ENCODE data around the gene AJAP1. TPM values are rescaled to one million over a fixed set of nuclear protein-coding genes. Genes with fewer than 3 reads are reported as not detected.

The AJAP1 gene
- polyA plus RNA-seq, 1 of the 3 experiments (the other 2 are of a cell fraction), result not detected

DNA sequence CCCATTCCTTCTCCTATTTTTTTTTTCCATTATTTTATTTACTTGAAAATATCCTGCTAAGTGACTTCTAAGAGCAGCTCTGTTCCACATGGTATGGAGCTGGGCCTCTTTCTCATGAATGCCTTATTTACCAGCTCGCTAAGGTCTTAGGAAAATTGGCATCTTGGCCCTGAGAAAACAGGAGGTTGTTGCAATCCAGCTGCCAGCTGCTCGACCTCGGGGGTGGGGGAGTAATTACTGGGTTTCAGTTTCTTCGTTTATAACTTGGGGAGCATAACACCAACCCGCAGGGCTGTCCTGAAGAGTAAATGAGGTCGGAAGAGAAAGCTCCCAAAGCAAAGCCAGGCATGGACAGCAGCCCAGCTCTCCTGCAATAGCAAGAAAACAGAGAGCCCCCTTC lies 176.3 kb downstream of the AJAP1 start:
- Histone ChIP-seq H2AFZ (ENCODE audit: low read depth) (no peak overlapping the region), H3K9ac (no peak overlapping the region), H4K20me1 (ENCODE audit: insufficient read depth) (no peaks in the 10 kb centered on the region), H3K9me2 (no peaks in the 10 kb centered on the region), H3K79me2 (ENCODE audit: insufficient read depth) (no peaks in the 10 kb centered on the region), H3K4me2 (no peak overlapping the region), H3K4me1 (ENCODE audit: control insufficient read depth in 1 of 2, insufficient read depth in 2 of 2, low read depth in 1 of 2, low read length in 1 of 2) (no peaks in the 10 kb centered on the region; a peak in 1 of 4 replicates), H3F3A (replicated peaks; ENCODE audit: insufficient read depth) (no peaks in the 10 kb centered on the region), H3K27me3 (ENCODE audit: insufficient read depth) (no peaks in the 10 kb centered on the region), H3K9me3 (no peaks in the 10 kb centered on the region), H3K27ac (ENCODE audit: low read depth in 2 of 2, low read length in 1 of 2) (no peak overlapping the region), H3K4me3 (ENCODE audit: low read depth in 2 of 2, low read length in 1 of 2) (no peak overlapping the region), H3K36me3 (replicated peaks in 1 of 2; ENCODE audit: control insufficient read depth in 1 of 2, insufficient read depth in 2 of 2, low read length in 1 of 2) (no peaks in the 10 kb centered on the region)
- ChIA-PET CTCF (interaction anchor here (0.6 to 5.9 kb wide), 2 partner anchors 80 to 174 kb away, joined by 3 to 52 read pairs; no protein-coding TSS in a partner anchor), POLR2A (no interaction called here)
- no peak for DNase-seq
- no peak for TF ChIP-seq NFIC (IDR thresholded peaks at IDR 0.05; ENCODE audit: borderline replicate concordance)
- TF ChIP-seq NRF1 (IDR thresholded peaks at IDR 0.05; ENCODE audit: low read depth, low read length), result no peak
- TF ChIP-seq, protein P1, sequence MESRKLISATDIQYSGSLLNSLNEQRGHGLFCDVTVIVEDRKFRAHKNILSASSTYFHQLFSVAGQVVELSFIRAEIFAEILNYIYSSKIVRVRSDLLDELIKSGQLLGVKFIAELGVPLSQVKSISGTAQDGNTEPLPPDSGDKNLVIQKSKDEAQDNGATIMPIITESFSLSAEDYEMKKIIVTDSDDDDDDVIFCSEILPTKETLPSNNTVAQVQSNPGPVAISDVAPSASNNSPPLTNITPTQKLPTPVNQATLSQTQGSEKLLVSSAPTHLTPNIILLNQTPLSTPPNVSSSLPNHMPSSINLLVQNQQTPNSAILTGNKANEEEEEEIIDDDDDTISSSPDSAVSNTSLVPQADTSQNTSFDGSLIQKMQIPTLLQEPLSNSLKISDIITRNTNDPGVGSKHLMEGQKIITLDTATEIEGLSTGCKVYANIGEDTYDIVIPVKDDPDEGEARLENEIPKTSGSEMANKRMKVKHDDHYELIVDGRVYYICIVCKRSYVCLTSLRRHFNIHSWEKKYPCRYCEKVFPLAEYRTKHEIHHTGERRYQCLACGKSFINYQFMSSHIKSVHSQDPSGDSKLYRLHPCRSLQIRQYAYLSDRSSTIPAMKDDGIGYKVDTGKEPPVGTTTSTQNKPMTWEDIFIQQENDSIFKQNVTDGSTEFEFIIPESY (IDR thresholded peaks at IDR 0.05; ENCODE audit: borderline replicate concordance, low read depth), result no peak
- TF ChIP-seq EP300 (IDR thresholded peaks at IDR 0.05; ENCODE audit: borderline replicate concordance in 1 of 2, low read depth in 1 of 2, low read length in 1 of 2), result no peak
- no peak for TF ChIP-seq FOXM1 (IDR thresholded peaks at IDR 0.05; ENCODE audit: low read depth)
- no peak for TF ChIP-seq RCOR1 (IDR thresholded peaks at IDR 0.05; ENCODE audit: low read length)
- TF ChIP-seq, protein P2, sequence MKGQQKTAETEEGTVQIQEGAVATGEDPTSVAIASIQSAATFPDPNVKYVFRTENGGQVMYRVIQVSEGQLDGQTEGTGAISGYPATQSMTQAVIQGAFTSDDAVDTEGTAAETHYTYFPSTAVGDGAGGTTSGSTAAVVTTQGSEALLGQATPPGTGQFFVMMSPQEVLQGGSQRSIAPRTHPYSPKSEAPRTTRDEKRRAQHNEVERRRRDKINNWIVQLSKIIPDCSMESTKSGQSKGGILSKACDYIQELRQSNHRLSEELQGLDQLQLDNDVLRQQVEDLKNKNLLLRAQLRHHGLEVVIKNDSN (IDR thresholded peaks at IDR 0.05; ENCODE audit: borderline replicate concordance, low read depth), result no peak
- no peak for TF ChIP-seq MEF2A (IDR thresholded peaks at IDR 0.05; ENCODE audit: borderline replicate concordance, low read depth)
- no peak for TF ChIP-seq FOSL2 (IDR thresholded peaks at IDR 0.05; ENCODE audit: borderline replicate concordance, low read depth)
- TF ChIP-seq YY1 (IDR thresholded peaks at IDR 0.05; ENCODE audit: low read depth), result no peak
- TF ChIP-seq, protein P3, sequence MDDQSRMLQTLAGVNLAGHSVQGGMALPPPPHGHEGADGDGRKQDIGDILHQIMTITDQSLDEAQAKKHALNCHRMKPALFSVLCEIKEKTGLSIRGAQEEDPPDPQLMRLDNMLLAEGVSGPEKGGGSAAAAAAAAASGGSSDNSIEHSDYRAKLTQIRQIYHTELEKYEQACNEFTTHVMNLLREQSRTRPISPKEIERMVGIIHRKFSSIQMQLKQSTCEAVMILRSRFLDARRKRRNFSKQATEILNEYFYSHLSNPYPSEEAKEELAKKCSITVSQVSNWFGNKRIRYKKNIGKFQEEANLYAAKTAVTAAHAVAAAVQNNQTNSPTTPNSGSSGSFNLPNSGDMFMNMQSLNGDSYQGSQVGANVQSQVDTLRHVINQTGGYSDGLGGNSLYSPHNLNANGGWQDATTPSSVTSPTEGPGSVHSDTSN (IDR thresholded peaks at IDR 0.05), result no peak
- TF ChIP-seq, protein P4, sequence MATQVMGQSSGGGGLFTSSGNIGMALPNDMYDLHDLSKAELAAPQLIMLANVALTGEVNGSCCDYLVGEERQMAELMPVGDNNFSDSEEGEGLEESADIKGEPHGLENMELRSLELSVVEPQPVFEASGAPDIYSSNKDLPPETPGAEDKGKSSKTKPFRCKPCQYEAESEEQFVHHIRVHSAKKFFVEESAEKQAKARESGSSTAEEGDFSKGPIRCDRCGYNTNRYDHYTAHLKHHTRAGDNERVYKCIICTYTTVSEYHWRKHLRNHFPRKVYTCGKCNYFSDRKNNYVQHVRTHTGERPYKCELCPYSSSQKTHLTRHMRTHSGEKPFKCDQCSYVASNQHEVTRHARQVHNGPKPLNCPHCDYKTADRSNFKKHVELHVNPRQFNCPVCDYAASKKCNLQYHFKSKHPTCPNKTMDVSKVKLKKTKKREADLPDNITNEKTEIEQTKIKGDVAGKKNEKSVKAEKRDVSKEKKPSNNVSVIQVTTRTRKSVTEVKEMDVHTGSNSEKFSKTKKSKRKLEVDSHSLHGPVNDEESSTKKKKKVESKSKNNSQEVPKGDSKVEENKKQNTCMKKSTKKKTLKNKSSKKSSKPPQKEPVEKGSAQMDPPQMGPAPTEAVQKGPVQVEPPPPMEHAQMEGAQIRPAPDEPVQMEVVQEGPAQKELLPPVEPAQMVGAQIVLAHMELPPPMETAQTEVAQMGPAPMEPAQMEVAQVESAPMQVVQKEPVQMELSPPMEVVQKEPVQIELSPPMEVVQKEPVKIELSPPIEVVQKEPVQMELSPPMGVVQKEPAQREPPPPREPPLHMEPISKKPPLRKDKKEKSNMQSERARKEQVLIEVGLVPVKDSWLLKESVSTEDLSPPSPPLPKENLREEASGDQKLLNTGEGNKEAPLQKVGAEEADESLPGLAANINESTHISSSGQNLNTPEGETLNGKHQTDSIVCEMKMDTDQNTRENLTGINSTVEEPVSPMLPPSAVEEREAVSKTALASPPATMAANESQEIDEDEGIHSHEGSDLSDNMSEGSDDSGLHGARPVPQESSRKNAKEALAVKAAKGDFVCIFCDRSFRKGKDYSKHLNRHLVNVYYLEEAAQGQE (IDR thresholded peaks at IDR 0.05; ENCODE audit: low read depth, low read length), result no peak
- no peak for TF ChIP-seq GATA2 (CRISPR knock-in tag; IDR thresholded peaks at IDR 0.05)
- no peak for TF ChIP-seq SIN3A (IDR thresholded peaks at IDR 0.05; ENCODE audit: borderline replicate concordance, low read depth, low read length)
- TF ChIP-seq EZH2phosphoT487 (IDR thresholded peaks at IDR 0.05; ENCODE audit: borderline replicate concordance, low read depth), result no peak
- no peak for TF ChIP-seq TCF12 (IDR thresholded peaks at IDR 0.05)
- no peak for TF ChIP-seq TEAD4 (IDR thresholded peaks at IDR 0.05; ENCODE audit: borderline replicate concordance, insufficient read depth)
- no peak for TF ChIP-seq JUND (IDR thresholded peaks at IDR 0.05)
- no peak for TF ChIP-seq RFX5 (IDR thresholded peaks at IDR 0.05; ENCODE audit: low read length)
- TF ChIP-seq, protein P5, sequence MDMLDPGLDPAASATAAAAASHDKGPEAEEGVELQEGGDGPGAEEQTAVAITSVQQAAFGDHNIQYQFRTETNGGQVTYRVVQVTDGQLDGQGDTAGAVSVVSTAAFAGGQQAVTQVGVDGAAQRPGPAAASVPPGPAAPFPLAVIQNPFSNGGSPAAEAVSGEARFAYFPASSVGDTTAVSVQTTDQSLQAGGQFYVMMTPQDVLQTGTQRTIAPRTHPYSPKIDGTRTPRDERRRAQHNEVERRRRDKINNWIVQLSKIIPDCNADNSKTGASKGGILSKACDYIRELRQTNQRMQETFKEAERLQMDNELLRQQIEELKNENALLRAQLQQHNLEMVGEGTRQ (IDR thresholded peaks at IDR 0.05; ENCODE audit: borderline replicate concordance, low read depth, low read length), result no peak
- WGBS (ENCODE audit: low lambda C conversion rate), result 8% methylated on average over 6 of the region's 6 CpGs

Measured in SK-N-SH (cell line).